Measurements from ENCODE around the gene MGAT5.

Gene MGAT5

DNA sequence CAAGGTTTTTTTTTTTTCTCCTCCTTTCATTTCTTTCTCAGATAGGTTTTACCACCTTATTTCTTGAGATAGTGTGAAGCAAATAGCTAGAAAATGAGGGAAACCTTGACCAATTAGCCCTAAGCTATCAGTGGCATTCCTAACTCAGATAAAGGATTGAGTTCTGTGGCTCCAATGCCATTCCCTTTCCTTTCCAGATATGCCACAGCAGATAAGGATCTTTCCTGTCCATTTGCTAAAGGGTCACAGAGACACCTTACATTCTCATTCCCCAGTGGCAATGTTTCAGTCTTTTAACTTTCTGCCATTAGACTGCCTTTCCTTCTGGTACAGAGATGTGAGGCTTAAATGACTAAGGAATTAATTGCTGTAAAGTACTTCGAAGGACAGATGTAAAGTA is 81.7 kb downstream of the MGAT5 start:
- DNase-seq (ENCODE audit: low spot score), result no peak

GRCh38 chr2:134336352-134336751 is 82.5 kb downstream of the MGAT5 start:
- DNase-seq (ENCODE audit: low spot score), result no peak

DNA sequence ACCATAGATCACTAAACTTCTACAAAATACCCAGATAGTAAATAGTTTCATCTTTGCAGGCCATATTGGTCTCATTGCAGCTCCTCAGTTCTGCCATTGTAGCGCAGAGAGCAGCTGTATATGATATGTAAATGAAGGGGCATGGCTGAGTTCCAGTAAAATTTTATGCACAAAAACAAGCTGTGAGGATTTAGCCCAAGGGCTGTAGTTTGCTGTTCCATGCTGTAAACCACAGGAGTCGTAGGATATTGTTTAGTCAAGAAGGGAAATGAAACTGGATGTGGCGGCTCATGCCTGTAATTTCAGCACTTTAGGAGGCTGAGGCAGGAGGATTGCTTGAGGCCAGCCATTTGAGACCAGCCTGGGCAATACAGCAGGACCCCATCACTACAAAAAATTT is 83.0 kb downstream of the MGAT5 start:
- no peak for DNase-seq (ENCODE audit: low spot score)

DNA sequence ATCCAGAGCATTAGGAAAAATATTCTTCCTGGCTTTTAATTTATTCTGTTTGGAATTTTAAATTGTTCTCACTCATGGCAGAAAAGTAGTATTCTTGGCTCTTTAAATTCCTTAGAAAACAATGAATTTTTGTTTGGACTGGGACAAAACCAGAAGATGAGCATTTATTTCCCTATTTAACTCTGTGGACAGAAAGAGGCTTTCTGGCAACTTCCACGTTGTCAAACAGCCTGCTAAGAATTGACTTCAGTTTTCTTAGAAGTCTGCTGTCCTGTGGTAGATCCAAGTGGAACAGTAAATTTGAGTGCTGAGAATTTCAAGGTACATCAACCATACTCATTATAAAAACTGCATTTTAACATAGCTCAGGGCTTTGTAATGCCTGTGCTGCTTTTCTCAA is 83.8 kb downstream of the MGAT5 start:
- DNase-seq (ENCODE audit: low spot score), result peak; percentile 58

- no peak for DNase-seq (ENCODE audit: low spot score)
These were observed 84.3 kb downstream of the MGAT5 start for GRCh38 chr2:134338208-134338607.

DNA sequence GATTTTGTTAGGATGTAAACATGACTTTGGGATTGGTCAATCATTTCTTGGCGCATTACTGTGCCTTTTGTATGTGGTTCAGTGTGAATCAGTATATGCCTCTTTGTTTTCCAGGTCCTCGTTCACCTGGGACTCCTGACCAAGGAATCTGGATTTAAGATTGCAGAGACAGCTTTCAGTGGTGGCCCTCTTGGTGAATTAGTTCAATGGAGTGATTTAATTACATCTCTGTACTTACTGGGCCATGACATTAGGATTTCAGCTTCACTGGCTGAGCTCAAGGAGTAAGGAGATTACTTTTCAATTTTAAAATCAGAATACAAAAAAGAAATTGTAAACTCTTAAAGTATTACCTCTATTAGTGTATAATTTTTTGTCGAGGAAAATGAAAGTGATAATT is 87.6 kb downstream of the MGAT5 start:
- no peak for DNase-seq (ENCODE audit: low spot score)

- DNase-seq (ENCODE audit: low spot score), result no peak
These were observed 91.3 kb downstream of the MGAT5 start for GRCh38 chr2:134344954-134345697.

DNA sequence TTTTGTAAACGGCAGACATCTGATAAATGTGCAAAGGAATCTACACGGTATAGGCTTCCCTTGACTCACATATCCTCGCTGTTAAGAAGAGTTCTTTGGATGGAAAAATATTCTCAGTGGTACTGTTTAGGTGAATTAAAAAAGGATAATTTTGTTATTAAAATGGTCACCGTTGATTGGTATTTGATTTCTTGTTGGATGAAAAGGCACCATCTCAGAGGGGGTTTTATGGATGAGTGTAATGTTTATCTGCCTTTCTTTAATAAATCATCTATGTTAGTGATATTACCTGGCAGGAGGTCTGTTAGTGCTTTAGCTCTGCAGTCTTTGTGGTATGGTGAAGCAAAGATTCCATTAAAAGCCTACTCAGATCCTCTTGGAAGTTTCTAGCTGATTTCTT is 92.3 kb downstream of the MGAT5 start:
- no peak for DNase-seq (ENCODE audit: low spot score)

DNA sequence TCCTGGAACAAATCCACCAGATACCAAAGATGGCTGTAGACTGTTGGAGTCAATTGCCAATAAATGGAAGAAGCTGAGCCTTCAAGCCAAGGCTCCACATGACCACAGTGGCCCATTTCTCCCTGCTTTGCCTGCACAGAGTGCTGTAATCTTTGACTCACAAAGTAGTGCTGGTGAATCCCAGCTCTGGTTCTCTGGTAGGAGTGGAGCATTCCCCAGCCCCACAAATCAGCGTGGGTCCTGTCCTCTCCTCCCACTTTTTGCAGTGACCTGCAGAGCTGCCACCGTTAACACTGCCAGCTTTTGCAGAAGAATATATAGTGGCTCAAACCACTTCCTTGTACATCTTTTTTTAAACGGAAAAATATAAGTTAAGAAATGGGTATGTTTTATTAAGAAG is 93.9 kb downstream of the MGAT5 start:
- DNase-seq (ENCODE audit: low spot score), result no peak

DNA sequence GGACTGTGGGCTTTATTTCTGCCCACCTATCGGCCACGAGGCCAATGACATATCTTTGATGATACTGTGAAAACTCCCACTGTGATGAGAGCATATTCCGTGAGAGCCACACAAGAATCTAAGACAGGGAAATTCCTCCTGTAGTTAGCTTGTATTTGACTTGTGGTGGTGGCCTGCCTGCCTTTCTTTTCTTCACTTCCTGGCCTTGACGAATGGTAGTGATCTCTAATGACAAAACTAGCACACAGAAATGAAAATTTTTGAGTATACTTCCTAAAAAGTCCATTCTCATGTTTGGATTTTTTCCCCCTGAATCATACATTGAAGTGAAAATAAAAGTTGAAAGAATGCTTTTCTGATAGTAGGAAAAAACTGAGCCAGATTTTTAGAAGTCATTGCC is 94.4 kb downstream of the MGAT5 start:
- DNase-seq (ENCODE audit: low spot score), result no peak

DNA sequence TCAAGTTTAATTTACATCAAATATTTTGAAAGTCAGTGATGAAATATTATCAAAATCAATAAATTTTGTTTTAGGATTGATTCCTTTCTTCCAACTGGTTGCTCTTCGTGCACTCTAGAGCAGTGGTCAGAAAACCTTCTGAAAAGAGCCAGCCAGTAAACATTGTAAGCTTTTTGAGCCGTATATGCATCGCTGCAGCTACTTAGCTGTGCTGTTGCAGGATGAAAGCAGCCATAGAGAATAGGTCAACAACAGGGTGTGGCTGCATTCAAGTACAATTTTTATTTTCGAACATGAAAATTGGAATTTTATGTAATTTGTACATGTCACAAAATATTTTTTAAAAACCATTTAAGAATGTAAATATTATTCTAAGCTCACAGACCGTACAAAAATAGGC is 94.9 kb downstream of the MGAT5 start:
- DNase-seq (ENCODE audit: low spot score), result no peak

DNA sequence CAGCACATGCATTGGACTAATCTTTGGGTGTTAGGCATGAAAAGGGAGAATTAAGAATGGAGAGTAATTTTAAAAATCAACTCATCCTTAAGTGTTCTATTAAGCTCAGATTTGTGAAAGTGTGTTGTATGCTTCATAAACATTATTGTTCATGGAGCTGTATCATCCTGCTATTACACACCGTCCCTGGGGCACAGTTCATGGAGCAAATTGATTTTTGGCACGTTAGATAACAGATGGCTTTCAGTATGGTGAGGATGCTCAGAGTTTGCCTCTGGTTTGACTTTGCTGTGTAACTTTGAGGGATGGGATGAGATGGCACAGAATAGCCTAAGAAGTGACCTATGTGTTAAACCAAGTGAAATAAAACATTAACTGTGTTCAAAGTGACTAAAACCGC is 97.1 kb downstream of the MGAT5 start:
- no peak for DNase-seq (ENCODE audit: low spot score)

DNA sequence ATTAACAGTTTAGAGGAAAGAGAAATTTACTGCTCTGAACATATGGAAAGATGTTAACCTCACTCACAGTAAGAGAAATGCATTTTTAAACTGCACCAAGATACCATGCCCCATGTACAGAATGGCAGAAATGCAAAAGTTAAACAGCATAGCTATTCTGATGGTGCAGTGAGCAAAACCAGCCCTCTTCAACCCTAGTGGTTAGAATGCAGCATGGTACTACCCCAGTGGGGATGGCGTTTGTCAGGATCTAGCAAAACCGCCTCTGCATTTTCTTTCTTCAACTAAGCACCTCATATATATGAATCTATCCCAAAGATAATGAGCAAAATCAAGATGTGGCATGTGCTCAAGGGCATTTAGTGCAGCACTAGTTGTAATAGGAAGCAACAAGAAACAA is 98.0 kb downstream of the MGAT5 start:
- DNase-seq (ENCODE audit: low spot score), result no peak

DNA sequence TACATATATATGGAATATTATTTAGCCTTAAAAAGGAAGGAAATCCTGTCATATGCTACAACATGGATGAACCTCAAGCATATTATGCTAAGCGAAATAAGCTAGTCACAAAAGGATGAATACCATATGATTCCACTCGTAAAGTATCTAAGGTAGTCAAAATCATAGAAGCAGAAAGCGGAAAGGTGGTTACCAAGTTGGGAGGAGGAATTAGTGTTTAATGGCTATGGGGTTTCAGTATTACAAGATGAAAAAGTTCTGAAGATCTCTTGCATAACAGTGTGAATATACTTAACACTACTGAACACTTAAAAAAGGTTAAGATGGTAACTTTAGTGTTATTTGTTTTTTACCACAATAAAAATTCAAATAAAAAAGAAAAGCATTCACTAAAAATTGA is 99.0 kb downstream of the MGAT5 start:
- no peak for DNase-seq (ENCODE audit: low spot score)

DNA sequence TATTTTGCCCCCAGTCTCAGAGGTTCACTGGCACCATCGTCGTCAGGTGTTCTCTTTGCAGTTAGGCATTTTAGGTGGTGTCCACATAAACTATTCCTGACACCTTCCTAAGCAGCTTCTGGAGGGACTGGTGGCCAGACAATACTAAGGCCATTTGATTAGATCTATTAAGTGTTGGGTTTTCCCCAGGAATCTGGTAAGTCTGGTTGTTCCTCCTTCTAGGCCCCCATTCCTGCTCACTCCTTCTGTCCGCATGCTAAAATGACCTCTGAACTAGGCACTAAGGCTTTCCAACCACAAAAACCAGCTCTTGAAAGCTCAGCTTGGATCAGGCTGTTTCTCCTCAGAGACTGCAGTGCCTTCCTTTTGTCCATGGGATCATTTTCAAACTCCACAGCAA is 100.7 kb downstream of the MGAT5 start:
- DNase-seq (ENCODE audit: low spot score), result no peak

DNA sequence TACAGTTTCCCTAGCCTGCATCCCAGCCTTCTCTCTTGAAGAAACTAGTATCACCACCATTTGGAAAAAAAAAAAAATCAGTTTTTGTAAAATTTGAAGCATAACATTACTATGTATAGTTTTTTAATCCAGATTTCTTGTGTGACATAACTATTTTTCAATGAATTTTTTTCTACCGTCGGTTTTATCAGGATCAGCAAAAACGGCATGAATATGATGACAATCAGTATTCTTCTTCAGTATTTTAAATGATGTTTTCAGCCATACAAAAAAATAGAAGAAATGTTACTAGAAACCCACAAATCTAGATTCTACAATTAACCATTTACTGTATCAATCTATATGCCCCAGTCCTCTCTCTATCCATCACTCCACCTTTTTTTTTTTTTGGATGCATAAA is 103.9 kb downstream of the MGAT5 start:
- DNase-seq (ENCODE audit: low spot score), result no peak

- no peak for DNase-seq (ENCODE audit: low spot score)
These were observed 105.7 kb downstream of the MGAT5 start for GRCh38 chr2:134359367-134360081.

DNA sequence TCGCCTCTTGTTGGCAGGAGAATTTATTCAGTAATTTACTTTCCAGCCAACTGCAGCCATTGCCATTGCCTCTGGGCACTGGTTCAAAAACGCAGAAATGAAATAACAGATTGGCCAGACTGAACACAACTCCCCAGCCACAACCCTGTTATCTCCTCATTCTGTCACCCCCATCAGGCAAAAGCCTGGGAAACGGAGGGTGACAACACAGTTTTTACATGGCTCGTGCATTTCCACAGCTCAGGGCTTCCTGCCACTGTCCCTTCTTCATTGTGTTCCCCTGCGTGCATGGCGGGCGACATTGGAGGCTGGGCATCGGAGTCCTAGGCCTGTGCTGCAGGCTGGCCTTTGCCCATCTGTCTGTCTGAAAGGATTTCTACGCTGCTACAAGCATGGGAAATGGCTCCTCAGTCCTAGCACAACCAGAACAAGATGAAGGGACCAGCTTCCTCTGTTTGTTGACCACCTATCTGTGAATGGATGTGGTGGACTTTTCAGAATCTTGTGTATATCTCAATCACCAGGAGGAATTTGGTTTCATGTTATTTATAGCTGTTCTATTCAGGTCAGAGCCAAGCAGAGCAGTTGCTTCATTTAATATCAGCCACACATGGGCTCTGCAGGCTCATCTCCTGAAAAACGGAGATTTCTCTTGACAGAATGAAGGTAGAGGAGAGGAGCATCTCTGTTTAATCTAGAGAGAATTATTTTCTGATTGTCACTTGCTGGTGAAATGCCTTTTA is 107.0 kb downstream of the MGAT5 start:
- DNase-seq (ENCODE audit: low spot score), result peak; percentile 85

DNA sequence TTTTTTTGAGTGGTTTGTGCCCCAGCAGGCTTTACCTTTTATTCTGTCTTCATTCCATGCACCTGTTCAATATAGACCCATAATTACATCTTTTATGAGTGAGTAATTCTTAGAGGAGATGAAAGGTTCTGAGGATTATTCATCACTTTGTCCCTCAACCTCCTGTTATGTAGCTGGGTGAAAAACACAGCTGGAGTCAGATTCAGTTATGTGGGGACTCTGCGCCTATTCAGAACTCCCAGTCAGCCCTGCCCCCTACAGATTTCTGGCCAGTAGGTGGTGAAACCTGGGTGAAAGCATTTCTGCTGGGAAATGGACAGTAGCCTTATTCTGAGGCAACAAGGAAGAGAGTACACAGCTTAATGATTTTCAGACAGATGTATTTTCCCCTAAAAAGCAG is 107.8 kb downstream of the MGAT5 start:
- no peak for DNase-seq (ENCODE audit: low spot score)

DNA sequence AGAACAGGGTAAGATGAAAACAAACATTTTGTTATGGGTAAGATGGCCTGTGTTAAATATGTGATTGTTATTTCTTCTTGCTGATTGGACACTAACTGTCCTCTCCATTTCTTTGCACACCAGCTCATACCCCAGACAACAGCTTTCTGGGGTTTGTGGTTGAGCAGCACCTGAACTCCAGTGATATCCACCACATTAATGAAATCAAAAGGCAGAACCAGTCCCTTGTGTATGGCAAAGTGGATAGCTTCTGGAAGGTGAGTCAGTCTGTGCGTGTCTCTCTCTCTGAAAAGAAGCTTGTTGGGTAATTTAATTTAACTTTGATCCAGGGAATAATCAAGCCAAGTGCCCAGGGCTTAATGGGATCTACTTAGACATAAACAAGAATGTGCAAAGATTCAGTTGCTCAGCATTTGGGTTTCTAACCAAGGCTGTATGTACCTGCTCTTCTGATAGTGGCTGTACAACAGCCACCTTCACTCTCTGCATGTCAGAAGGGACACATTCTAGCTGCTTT is 108.3 kb downstream of the MGAT5 start:
- no peak for DNase-seq (ENCODE audit: low spot score)

DNA sequence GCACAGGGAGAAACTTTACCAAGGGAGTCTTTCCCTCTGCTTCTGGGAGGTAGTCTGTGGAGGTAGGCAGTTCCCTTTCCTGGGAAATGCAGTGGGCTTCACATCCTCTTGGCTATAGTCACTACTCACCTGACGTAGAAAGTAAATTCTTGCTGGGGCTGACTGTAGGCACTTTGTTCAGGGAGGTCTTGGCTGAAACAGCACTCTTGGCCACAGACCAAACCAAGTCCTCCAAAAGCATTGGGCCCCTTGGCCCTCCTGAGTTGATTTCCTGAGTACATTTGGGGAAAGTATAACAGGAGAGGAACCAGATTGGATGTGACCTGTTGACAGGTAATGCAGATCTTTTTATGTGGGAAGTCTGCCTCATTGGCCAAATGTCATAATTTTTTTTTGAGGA is 108.9 kb downstream of the MGAT5 start:
- no peak for DNase-seq (ENCODE audit: low spot score)

DNA sequence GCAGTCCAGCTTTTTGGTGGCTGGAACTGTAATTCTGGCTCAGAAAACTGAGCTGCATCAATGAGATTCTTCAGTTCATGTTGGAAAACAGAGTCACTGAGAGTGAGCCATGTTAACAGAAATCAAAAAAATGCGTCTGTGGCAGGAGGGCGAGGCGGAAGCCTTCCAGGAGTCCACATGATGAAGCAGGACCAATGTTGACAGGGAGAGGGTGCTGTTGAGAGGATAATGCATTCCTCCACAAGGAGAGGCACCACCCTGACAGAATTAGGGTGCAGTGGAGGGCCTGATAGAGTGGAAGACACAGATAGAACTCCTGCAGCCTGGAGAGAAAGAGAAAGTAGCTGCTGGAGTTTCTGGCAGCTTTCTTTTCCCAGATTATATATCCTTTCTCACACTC is 111.5 kb downstream of the MGAT5 start:
- no peak for DNase-seq (ENCODE audit: low spot score)

DNA sequence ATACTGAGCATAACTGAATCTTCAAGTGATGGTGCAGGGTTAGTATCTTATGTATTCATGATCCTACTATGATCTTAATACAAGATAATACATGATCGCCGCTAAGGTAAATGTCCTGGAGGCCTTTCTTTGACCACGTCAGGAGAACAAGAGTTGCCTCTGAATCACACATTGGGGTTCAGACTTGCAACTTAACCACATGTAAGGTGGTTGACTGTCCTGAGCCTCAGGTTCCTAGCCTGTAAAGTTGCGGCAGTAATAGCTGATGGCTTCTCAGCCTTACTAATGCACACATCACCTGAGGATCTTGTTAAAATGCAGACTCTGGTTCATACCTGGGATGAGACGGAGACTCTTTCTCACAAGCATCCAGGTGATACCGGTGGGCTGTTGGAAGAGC is 112.5 kb downstream of the MGAT5 start:
- DNase-seq (ENCODE audit: low spot score), result no peak
